ENCODE data around the gene COASY. TPM values are rescaled to one million over a fixed set of nuclear protein-coding genes. Genes with fewer than 3 reads are reported as not detected.

The COASY gene
- total and polyA plus RNA-seq, 2 of the 4 experiments (the other 2 are of a cell fraction), result 10.6 to 44.0 TPM

GRCh38 chr17:42571435-42572225, 9.7 kb downstream of the COASY start:
- no peak overlapping the region for H3K4me2 ChIP-seq (ENCODE audit: low read depth, low read length)
- TF ChIP-seq CEBPB (IDR thresholded peaks at IDR 0.05; ENCODE audit: low read depth, low read length), result no peak
- no peak overlapping the region for H3K23ac ChIP-seq (ENCODE audit: low read depth, low read length)
- H3K79me1 ChIP-seq (ENCODE audit: low read depth in 1 of 2, low read length in 2 of 2), result peaks cover 42 to 78% of the 10 kb centered on the region in 2 experiments; a peak in 3 of 4 replicates
- H3K27me3 ChIP-seq (ENCODE audit: control insufficient read depth, insufficient read depth, low read length), result no peaks in the 10 kb centered on the region
- no peak overlapping the region for H2BK120ac ChIP-seq (ENCODE audit: low read depth, low read length)
- no peak overlapping the region for H4K5ac ChIP-seq (ENCODE audit: low read depth, low read length)
- H3K27ac ChIP-seq (ENCODE audit: insufficient read depth, low read length), result no peak overlapping the region
- H4K91ac ChIP-seq (ENCODE audit: insufficient read depth, low read depth, low read length), result no peak overlapping the region
- no peak overlapping the region for H3K56ac ChIP-seq (ENCODE audit: extremely low read depth, insufficient read depth, low read length)
- ChIA-PET POLR2A (ENCODE audit: unreplicated experiment) (no interaction called here), CTCF (no interaction called here)
- no peak overlapping the region for H2BK20ac ChIP-seq (ENCODE audit: low read depth, low read length)
- peaks cover 4% of the 10 kb centered on the region for H3K4me1 ChIP-seq (ENCODE audit: control insufficient read depth, insufficient read depth, low read length)
- peaks cover 12% of the 10 kb centered on the region; the same call in 1 of the 2 replicates for H4K20me1 ChIP-seq (ENCODE audit: insufficient read depth, low read length)
- in situ Hi-C loops (cut with MboI; ENCODE audit: low sequenced_read_pairs) (no loop called here), dilution Hi-C loops (cut with HindIII; ENCODE audit: low sequenced_read_pairs, unreplicated experiment) (no loop called here), intact Hi-C loops (cut with micrococcal nuclease) (no loop called here)
- peak overlapping the region; percentile 16 for H2AFZ ChIP-seq (replicated peaks; ENCODE audit: low read length, poor library complexity)
- no peak overlapping the region for H3K14ac ChIP-seq (replicated peaks; ENCODE audit: low read depth, low read length)
- peaks cover 51% of the 10 kb centered on the region for H3K36me3 ChIP-seq (ENCODE audit: control insufficient read depth, insufficient read depth, low read length)
- H3K9ac ChIP-seq (ENCODE audit: low read depth, low read length), result no peak overlapping the region
- H3K18ac ChIP-seq (ENCODE audit: low read depth, low read length), result no peak overlapping the region
- no peak overlapping the region for H3K4me3 ChIP-seq (ENCODE audit: insufficient read depth, low read depth, low read length)
- no peak overlapping the region for H2BK15ac ChIP-seq (ENCODE audit: low read depth, low read length)
- TSS peak; percentile 55 for BruUV-seq (replicated peaks)
- WGBS, 2 experiments (ENCODE audit: extremely low coverage in 2 of 2, insufficient read length in 1 of 2), result no CpG with 5 or more reads among the region's 12 CpGs
- peaks cover 8% of the 10 kb centered on the region for H3K9me1 ChIP-seq (ENCODE audit: insufficient read depth, low read length)
- no peak overlapping the region for H3K4ac ChIP-seq (ENCODE audit: low read depth, low read length)
- H2AK9ac ChIP-seq (replicated peaks; ENCODE audit: low read depth, low read length, poor library complexity), result no peak overlapping the region
- no peak overlapping the region for H2AK5ac ChIP-seq (ENCODE audit: low read depth, low read length)
- DNase-seq (no peak), ATAC-seq (ENCODE audit: low read depth) (no peak)
- H3K9me3 ChIP-seq (ENCODE audit: control insufficient read depth, insufficient read depth, low read length), result no peaks in the 10 kb centered on the region
- H2BK5ac ChIP-seq (ENCODE audit: low read depth, low read length, poor library complexity, severe bottlenecking), result no peak overlapping the region
- no peak overlapping the region for H4K8ac ChIP-seq (ENCODE audit: low read depth in 2 of 2, low read length in 2 of 2)

Data from IMR-90 (cell line).